Measurements from ENCODE around the gene SEMA4B.
A peak's percentile ranks its signal among the peaks of the same experiment; 100 is the strongest.

The SEMA4B gene

GRCh38 chr15:90207252-90207651 lies 6.1 kb downstream of the SEMA4B start:
- DNase-seq: no peak

- DNase-seq: no peak
Observed at GRCh38 chr15:90208356-90208755, 7.2 kb downstream of the SEMA4B start.

- peak; percentile 45 for DNase-seq
Observed at GRCh38 chr15:90209591-90209990, 8.5 kb downstream of the SEMA4B start.

DNA sequence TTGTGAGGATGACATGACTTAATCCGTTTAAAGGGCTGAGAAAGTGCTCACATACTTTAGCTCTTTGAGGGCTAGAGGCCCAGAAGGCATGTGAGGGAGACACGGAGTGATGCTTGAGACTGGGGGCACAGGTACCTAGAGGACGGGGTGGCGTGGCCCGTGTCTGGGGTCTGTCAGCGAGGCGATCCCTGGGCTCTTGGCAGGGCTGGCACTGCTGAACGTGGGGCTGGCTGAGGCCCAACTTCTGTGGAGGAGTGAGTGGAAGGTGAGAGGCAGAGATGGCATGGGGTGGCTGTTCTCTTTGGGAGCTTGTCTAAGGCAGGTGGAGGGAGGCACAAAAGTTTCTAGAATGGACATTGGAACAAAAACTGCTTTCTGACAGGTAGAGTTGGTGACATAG lies 9.5 kb downstream of the SEMA4B start:
- no peak for DNase-seq

GRCh38 chr15:90211009-90211408 lies 9.9 kb downstream of the SEMA4B start:
- no peak for DNase-seq

GRCh38 chr15:90211440-90212143 lies 10.5 kb downstream of the SEMA4B start:
- DNase-seq: no peak

DNA sequence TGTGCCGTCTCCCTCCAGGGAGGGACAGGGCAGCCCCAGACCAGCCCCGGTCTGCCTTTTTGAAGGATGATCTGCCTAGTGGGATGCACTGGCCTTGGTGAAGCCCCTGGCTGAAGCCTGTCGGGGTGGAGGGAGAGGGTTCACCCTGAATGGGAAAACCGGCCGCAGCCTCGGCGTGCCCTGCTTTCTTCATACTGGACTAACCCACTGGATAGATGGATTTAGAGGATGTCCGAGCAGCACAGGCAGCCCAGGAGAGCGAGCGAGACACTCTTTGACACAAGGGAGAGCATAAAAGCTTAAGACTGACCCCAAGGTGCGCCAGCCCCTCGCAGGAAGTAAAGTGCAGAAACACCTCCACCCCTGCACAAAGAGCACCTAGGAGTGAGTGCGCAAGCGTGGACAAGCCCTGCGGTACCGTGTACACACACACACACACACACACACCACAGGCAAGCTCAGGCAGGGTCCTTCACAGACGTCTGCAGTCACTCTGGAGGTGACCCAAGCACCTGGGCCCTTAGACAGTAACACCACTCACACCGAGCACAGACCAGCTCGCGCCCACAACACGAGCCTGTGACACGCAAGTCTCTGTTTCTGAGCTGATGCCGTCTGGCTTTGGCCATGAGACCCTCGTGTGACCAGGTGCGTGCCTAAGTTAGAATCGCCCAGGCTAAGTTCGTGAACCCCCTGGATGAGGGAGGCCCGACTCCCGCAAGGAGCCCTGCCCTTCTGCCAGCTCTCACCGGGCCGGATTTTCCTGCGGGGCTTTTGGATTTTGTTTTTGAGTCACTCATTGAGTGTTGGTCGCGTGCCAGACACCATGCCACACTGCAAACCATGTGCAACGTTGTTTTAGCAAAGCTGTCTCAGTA lies 11.3 kb downstream of the SEMA4B start:
- DNase-seq: no peak

- no peak for DNase-seq
Observed at GRCh38 chr15:90213122-90213817, 12.1 kb downstream of the SEMA4B start.

DNA sequence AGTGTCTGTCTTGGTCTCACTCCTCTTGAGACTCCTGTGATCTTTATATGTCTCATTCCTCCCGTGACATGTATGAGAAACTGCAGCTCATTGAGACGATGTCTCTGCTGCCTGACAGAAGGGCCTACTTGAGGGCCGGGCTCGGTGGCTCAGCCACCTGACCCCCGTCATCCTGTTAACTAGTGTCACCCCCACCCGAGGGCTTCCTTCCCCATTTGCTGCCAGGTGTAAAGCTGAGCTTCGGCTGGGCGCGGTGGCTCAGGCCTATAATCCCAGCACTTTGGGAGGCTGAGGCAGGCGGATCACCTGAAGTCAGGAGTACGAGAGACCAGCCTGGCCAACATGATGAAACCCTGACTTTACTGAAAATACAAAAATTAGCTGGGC lies 12.7 kb downstream of the SEMA4B start:
- DNase-seq: no peak

- DNase-seq: no peak
Observed at GRCh38 chr15:90214553-90215196, 13.5 kb downstream of the SEMA4B start.

GRCh38 chr15:90217671-90218394 lies 16.7 kb downstream of the SEMA4B start:
- no peak for DNase-seq

GRCh38 chr15:90219421-90220141 lies 18.5 kb downstream of the SEMA4B start:
- peak; percentile 41 for DNase-seq

GRCh38 chr15:90221246-90221900 lies 20.2 kb downstream of the SEMA4B start:
- no peak for DNase-seq

- DNase-seq: no peak
Observed at GRCh38 chr15:90222547-90222946, 21.4 kb downstream of the SEMA4B start.

GRCh38 chr15:90223441-90224165 lies 22.5 kb downstream of the SEMA4B start:
- DNase-seq: no peak

DNA sequence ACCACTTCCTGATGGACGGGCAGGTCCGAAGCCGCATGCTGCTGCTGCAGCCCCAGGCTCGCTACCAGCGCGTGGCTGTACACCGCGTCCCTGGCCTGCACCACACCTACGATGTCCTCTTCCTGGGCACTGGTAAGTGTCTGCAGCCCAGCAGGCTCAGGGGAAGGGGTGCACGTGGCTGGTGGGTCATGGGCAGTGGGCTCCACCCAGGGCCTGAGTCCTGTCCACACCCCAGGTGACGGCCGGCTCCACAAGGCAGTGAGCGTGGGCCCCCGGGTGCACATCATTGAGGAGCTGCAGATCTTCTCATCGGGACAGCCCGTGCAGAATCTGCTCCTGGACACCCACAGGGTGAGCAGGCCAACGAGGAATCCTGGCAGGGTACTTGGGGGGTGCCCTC lies 23.9 kb downstream of the SEMA4B start:
- no peak for DNase-seq

DNA sequence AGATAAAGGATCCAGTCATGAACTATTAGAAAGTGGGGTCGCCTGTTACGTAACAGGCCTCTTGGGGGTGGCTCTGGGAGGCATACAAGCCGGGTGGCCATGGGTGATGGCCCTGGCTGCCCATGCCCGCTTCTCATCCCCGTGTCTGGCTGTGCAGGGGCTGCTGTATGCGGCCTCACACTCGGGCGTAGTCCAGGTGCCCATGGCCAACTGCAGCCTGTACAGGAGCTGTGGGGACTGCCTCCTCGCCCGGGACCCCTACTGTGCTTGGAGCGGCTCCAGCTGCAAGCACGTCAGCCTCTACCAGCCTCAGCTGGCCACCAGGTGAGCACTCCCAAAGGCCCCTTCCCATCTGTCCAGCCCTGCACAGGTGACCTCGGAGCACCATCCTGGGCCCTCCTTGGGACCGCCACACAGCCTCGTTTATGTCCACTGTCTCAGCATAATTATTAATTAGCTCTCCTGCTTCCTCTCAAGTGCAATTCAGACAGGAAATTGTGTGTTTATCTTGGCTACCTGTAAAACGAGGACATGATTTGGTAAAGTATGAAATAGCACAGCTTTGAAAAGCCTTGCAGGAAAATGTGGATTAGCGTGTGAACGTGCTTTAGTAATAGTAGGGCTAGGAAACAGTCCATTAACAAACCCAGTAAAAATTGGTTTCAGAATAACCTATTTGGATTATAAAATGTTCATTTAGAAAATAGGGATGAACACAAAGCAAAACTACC lies 24.5 kb downstream of the SEMA4B start:
- DNase-seq: no peak

GRCh38 chr15:90227336-90227735 lies 26.2 kb downstream of the SEMA4B start:
- DNase-seq: no peak

All from stimulated activated CD4-positive, alpha-beta T cell treated with anti-CD3 and anti-CD28 coated beads, Interleukin-1b, Interleukin-23, amount 100 ng/mL, for 48 hours (primary cell).